GM06990 (cell line): Measurements from ENCODE around the gene KCNJ15.

Experiments
- DNase-seq: peaks from one replicate; pipeline ENCODE4 v3.0.0-alpha.2; 2011; ENCODE audit not compliant: insufficient read length; ENCODE audit errors: extremely low read depth
- H3K27me3 ChIP-seq: replicated peaks from 2 replicates; pipeline ENCODE4 v1.6.0; 2011; ENCODE audit warnings: low read length; ENCODE audit not compliant: control insufficient read depth, insufficient read depth
- H3K36me3 ChIP-seq: 2 replicates; pipeline ENCODE4 v1.5.1; 2011; ENCODE audit warnings: low read length; ENCODE audit not compliant: control insufficient read depth, insufficient read depth
- H3K4me3 ChIP-seq: replicated peaks from 2 replicates; pipeline ENCODE4 v1.5.1; 2011; ENCODE audit warnings: low read depth, mild to moderate bottlenecking, control low read depth, low read length
- CTCF ChIP-seq: IDR thresholded peaks from 2 replicates; pipeline ENCODE4 v1.5.1; 2011; ENCODE audit warnings: low read length, control low read depth, mild to moderate bottlenecking, inconsistent platforms; ENCODE audit not compliant: insufficient read depth, poor library complexity, severe bottlenecking

KCNJ15 gene

GRCh38 chr21:38284216-38284615 is 27.4 kb downstream of the KCNJ15 start:
- no peak for TF ChIP-seq CTCF
- Histone ChIP-seq H3K4me3 (no peak overlapping the region), H3K27me3 (no peaks in the 10 kb centered on the region; the same call in 1 of the 2 replicates), H3K36me3 (no peaks in the 10 kb centered on the region)
- no peak for DNase-seq

- no peak for TF ChIP-seq CTCF
- DNase-seq = no peak
- H3K27me3 ChIP-seq = no peaks in the 10 kb centered on the region; the same call in 1 of the 2 replicates
- no peak overlapping the region for H3K4me3 ChIP-seq
- H3K36me3 ChIP-seq = no peaks in the 10 kb centered on the region
Measured at GRCh38 chr21:38286739-38287471, 30.1 kb downstream of the KCNJ15 start.

GRCh38 chr21:38287476-38287875 is 30.7 kb downstream of the KCNJ15 start:
- Histone ChIP-seq H3K4me3 (no peak overlapping the region), H3K36me3 (no peaks in the 10 kb centered on the region), H3K27me3 (no peaks in the 10 kb centered on the region; the same call in 1 of the 2 replicates)
- DNase-seq = no peak
- TF ChIP-seq CTCF = no peak

- no peak for DNase-seq
- no peak overlapping the region for H3K4me3 ChIP-seq
- TF ChIP-seq CTCF = no peak
- no peaks in the 10 kb centered on the region; the same call in 1 of the 2 replicates for H3K27me3 ChIP-seq
- H3K36me3 ChIP-seq = no peaks in the 10 kb centered on the region
Measured at GRCh38 chr21:38289705-38290485, 33.1 kb downstream of the KCNJ15 start.

- no peak for DNase-seq
- H3K36me3 ChIP-seq = no peaks in the 10 kb centered on the region
- H3K27me3 ChIP-seq = no peaks in the 10 kb centered on the region
- TF ChIP-seq CTCF = no peak
- no peak overlapping the region for H3K4me3 ChIP-seq
Measured at GRCh38 chr21:38290809-38291208, 34.0 kb downstream of the KCNJ15 start.
